K562 (cell line): ENCODE data around the gene GTPBP2. TPM values are rescaled to one million over a fixed set of nuclear protein-coding genes. Genes with fewer than 3 reads are reported as not detected.

Experiments
- ARID3A ChIP-seq: IDR thresholded peaks from 2 replicates; pipeline ENCODE4 v1.6.1; 2012; ENCODE audit warnings: low read depth, low read length, improper control_type of control experiment, borderline replicate concordance
- CXXC5 ChIP-seq: fragments of 250-450 bp; sonication (Bioruptor Pico); IDR thresholded peaks from 2 replicates; pipeline ENCODE4 v1.8.0; 2022; ENCODE audit warnings: inconsistent platforms, mild to moderate bottlenecking, moderate library complexity
- DMBX1 ChIP-seq: fragments of 250-450 bp; sonication (Bioruptor Pico); IDR thresholded peaks from 2 replicates; pipeline ENCODE4 v1.8.0; 2022; ENCODE audit warnings: inconsistent platforms, mild to moderate bottlenecking, moderate library complexity, borderline replicate concordance
- ERF ChIP-seq: fragments of 450-650 bp; formaldehyde crosslinking; IDR thresholded peaks from 2 replicates; pipeline ENCODE4 v1.4.0; 2020; ENCODE audit warnings: mild to moderate bottlenecking, mixed read lengths
- FOXA3 ChIP-seq, 2 experiments: fragments of 450-650 bp in 1 of 2; sonication (generic) in 1 of 2; formaldehyde crosslinking; IDR thresholded peaks in 1 of 2; conservative IDR thresholded peaks in 1 of 2; 2 replicates each; pipeline versions ENCODE4 v1.4.0 to v1.8.0; 2020 to 2022; ENCODE audit warnings: mild to moderate bottlenecking in 2 of 2, missing genetic modification reagents in 1 of 2
- FOXJ3 ChIP-seq: sonication (generic); formaldehyde crosslinking; IDR thresholded peaks from 2 replicates; pipeline ENCODE4 v1.4.0; 2020; ENCODE audit warnings: mild to moderate bottlenecking, missing genetic modification reagents
- GTF2F1 ChIP-seq: IDR thresholded peaks from 2 replicates; pipeline ENCODE4 v1.6.1; 2011; ENCODE audit warnings: low read depth, low read length, improper control_type of control experiment
- KAT7 ChIP-seq: sonication (generic); formaldehyde crosslinking; IDR thresholded peaks from 2 replicates; pipeline ENCODE4 v1.8.0; 2022; ENCODE audit warnings: missing genetic modification reagents, mild to moderate bottlenecking, borderline replicate concordance
- MAFF ChIP-seq: IDR thresholded peaks from 2 replicates; pipeline ENCODE4 v1.6.1; 2012; ENCODE audit warnings: low read length, improper control_type of control experiment
- MYNN ChIP-seq, 2 experiments: sonication (generic); formaldehyde crosslinking in 1 of 2; IDR thresholded peaks; 2 replicates each; pipeline versions ENCODE4 v1.5.0 to v1.6.1; 2016 to 2020; ENCODE audit warnings: antibody characterized with exemption in 1 of 2, missing genetic modification reagents in 1 of 2
- NR2C1 ChIP-seq, 2 experiments: fragments of 450-650 bp; IDR thresholded peaks; 2 replicates each; pipeline ENCODE4 v1.6.1; 2017; ENCODE audit warnings: mild to moderate bottlenecking in 2 of 2, antibody characterized with exemption in 1 of 2, inconsistent platforms in 1 of 2, missing compliant biosample characterization in 1 of 2, missing genetic modification characterization in 1 of 2
- NR4A1 ChIP-seq, 2 experiments: fragments of 250-450 bp in 1 of 2; fragments of 450-650 bp in 1 of 2; sonication (Bioruptor Pico) in 1 of 2; IDR thresholded peaks; 2 replicates each; pipeline versions ENCODE4 v1.4.0 to v1.6.1; 2016 to 2020; ENCODE audit warnings: mild to moderate bottlenecking in 2 of 2, missing compliant biosample characterization in 1 of 2, missing genetic modification characterization in 1 of 2, moderate library complexity in 1 of 2
- RBBP5 ChIP-seq: fragments of 200-600 bp; sonication (generic); IDR thresholded peaks from 2 replicates; pipeline ENCODE4 v1.6.1; 2012; ENCODE audit warnings: borderline replicate concordance, mild to moderate bottlenecking, low read length, control low read depth, inconsistent platforms; ENCODE audit not compliant: insufficient read depth, poor library complexity, severe bottlenecking
- SMAD4 ChIP-seq: fragments of 250-450 bp; sonication (Bioruptor Pico); conservative IDR thresholded peaks from 2 replicates; pipeline ENCODE4 v1.8.0; 2021; ENCODE audit warnings: inconsistent platforms, mild to moderate bottlenecking, moderate library complexity
- SRF ChIP-seq, 2 experiments: fragments of 250-450, 450-650 bp in 1 of 2; sonication (Bioruptor Pico) in 1 of 2; sonication (generic) in 1 of 2; formaldehyde crosslinking; IDR thresholded peaks; 2 replicates each; pipeline versions ENCODE4 v1.5.0 to v1.5.1; 2020 to 2022; ENCODE audit warnings: mild to moderate bottlenecking in 1 of 2, missing genetic modification reagents in 1 of 2
- TEAD4 ChIP-seq, 2 experiments: sonication (generic) in 1 of 2; formaldehyde crosslinking in 1 of 2; IDR thresholded peaks; 2 replicates each; pipeline versions ENCODE4 v1.6.1 to v1.8.0; 2012 to 2022; ENCODE audit warnings: borderline replicate concordance in 1 of 2, inconsistent platforms in 1 of 2, low read length in 1 of 2, mild to moderate bottlenecking in 1 of 2, missing genetic modification reagents in 1 of 2
- ZBTB2 ChIP-seq: fragments of 450-650 bp; IDR thresholded peaks from 2 replicates; pipeline ENCODE4 v1.6.1; 2016; ENCODE audit warnings: antibody characterized with exemption
- ZBTB7A ChIP-seq: IDR thresholded peaks from 2 replicates; pipeline ENCODE4 v1.6.1; 2011; ENCODE audit warnings: low read depth, mild to moderate bottlenecking, low read length, moderate library complexity, borderline replicate concordance; ENCODE audit not compliant: control insufficient read depth
- ZNF639 ChIP-seq, 2 experiments: fragments of 200-800 bp in 1 of 2; sonication (Bioruptor generic) in 1 of 2; sonication (generic) in 1 of 2; formaldehyde crosslinking in 1 of 2; IDR thresholded peaks in 1 of 2; conservative IDR thresholded peaks in 1 of 2; 2 replicates each; pipeline versions ENCODE4 v1.5.0 to v1.6.1; 2016 to 2020; ENCODE audit warnings: missing compliant biosample characterization in 1 of 2, missing genetic modification characterization in 1 of 2, missing genetic modification reagents in 1 of 2
- polyA plus RNA-seq, 8 experiments: library from polyadenylated mRNA; depleted of rRNA in 4 of 8; stranded (reverse) in 5 of 8; unstranded in 3 of 8; fragments of >200 nt; fragmentation: Nextera tagmentation in 2 of 8; fragmentation: Illumina TruSeq in 1 of 8; extraction: Ambion mirVana in 2 of 8; extraction: Trizol in 1 of 8; gene quantifications; 2 replicates each; pipeline versions ENCODE4 v1.2.1 to v1.2.3, GENCODE V29; 2011 to 2014; ENCODE audit warnings: inconsistent platforms in 1 of 8, missing spikeins in 1 of 8
- total RNA-seq, 7 experiments: library from RNA; depleted of rRNA in 6 of 7; stranded (reverse); fragments of >200 nt in 6 of 7; fragmentation: Illumina TruSeq in 2 of 7; extraction: Trizol in 2 of 7; gene quantifications; 2 replicates each; pipeline versions ENCODE4 v1.2.1 to v1.2.3, GENCODE V29; 2011 to 2021; ENCODE audit warnings: low replicate concordance in 1 of 7

GTPBP2 gene
- total and polyA plus RNA-seq, 9 of the 15 experiments (the other 6 are each of a cell fraction or from before 2014, with no cell fraction given), result 48.4 to 196 (median 111) TPM

GRCh38 chr6:43639984-43640800 is 11.1 kb upstream of the GTPBP2 start (continued):
- TF ChIP-seq FOXA3 (CRISPR knock-in tag; conservative IDR thresholded peaks at IDR 0.05 in 1 of 2, IDR thresholded peaks at IDR 0.05 in 1 of 2) (peak in 1 of 2 experiments; percentile 59; a peak in 1 of 4 replicates), KAT7 (no peak), ZBTB2 (peak; percentile 51; the same call in 1 of the 2 replicates), ARID3A (peak; percentile 74; the same call in 1 of the 2 replicates), CXXC5 (CRISPR knock-in tag) (0 out of 2 replicates have a peak, but pooled peaks have one; percentile 34), NR2C1 (IDR thresholded peaks at IDR 0.05) (no peak), NR2C1 (tag; IDR thresholded peaks at IDR 0.05) (peak; percentile 32; the same call in 1 of the 2 replicates), ERF (CRISPR knock-in tag) (peak; percentile 31; the same call in 1 of the 2 replicates), TEAD4 (IDR thresholded peaks at IDR 0.05; ENCODE audit: low read length) (peak; percentile 86), TEAD4 (CRISPR knock-in tag; IDR thresholded peaks at IDR 0.05; ENCODE audit: borderline replicate concordance) (no peak), ZNF639 (CRISPR knock-in tag; conservative IDR thresholded peaks at IDR 0.05 in 1 of 2, IDR thresholded peaks at IDR 0.05 in 1 of 2) (peak in 1 of 2 experiments; percentile 68; a peak in 2 of 4 replicates), FOXJ3 (CRISPR knock-in tag) (no peak), DMBX1 (CRISPR knock-in tag) (peak; percentile 76), NR4A1 (CRISPR knock-in tag; IDR thresholded peaks at IDR 0.05) (0 out of 2 replicates have a peak, but pooled peaks have one; percentile 29), NR4A1 (tag; IDR thresholded peaks at IDR 0.05) (0 out of 2 replicates have a peak, but pooled peaks have one; percentile 35), GTF2F1 (no peak), RBBP5 (peak; percentile 67), SMAD4 (CRISPR knock-in tag) (peak; percentile 83), SRF (CRISPR knock-in tag; IDR thresholded peaks at IDR 0.05) (no peak), ZBTB7A (no peak), MYNN (IDR thresholded peaks at IDR 0.05) (peak; percentile 54; the same call in 1 of the 2 replicates), MYNN (CRISPR knock-in tag; IDR thresholded peaks at IDR 0.05) (no peak), MAFF (0 out of 2 replicates have a peak, but pooled peaks have one; percentile 13)
